DMS 273 treated with DMSO at 0.1 percent for 48 hours (cell line): ENCODE measurements around the gene PTGES3L.
"Not testable (repeated sequence)": the region's sequence is repeated elsewhere in the genome, so short reads cannot be mapped to it uniquely, and the experiment has no call there.

Source experiments
- DNase-seq: peaks from one replicate; lab custom pipeline; 2025; lab: John Stamatoyannopoulos, UW

PTGES3L gene

GRCh38 chr17:42980274-42980765 lies 440 bp upstream of the PTGES3L start, which contains the start of gene RUNDC1:
Gene RUNDC1, plus strand, starts transcription at chr17:42980565. Its CDS starts 12 bp downstream, at chr17:42980577.
- DNase-seq: peak; percentile 38

GRCh38 chr17:42975701-42976100 lies 4.2 kb downstream of the PTGES3L start:
- DNase-seq: not testable (repeated sequence)

- DNase-seq: no peak
These were observed 4.6 kb downstream of the PTGES3L start for GRCh38 chr17:42975265-42975664.

GRCh38 chr17:42973323-42973722 lies 6.6 kb downstream of the PTGES3L start:
- not testable (repeated sequence) for DNase-seq

GRCh38 chr17:42971589-42971988 lies 8.3 kb downstream of the PTGES3L start:
- DNase-seq: no peak

GRCh38 chr17:42969001-42969581 lies 10.8 kb downstream of the PTGES3L start:
- no peak for DNase-seq

- no peak for DNase-seq
These were observed 12.0 kb downstream of the PTGES3L start for GRCh38 chr17:42967925-42968324.

- DNase-seq: peak; percentile 48
These were observed 15.5 kb downstream of the PTGES3L start, which contains the start of gene AARSD1 for GRCh38 chr17:42964161-42964932. Gene AARSD1, minus strand, starts transcription at chr17:42964454. Its CDS starts 14 bp downstream, at chr17:42964440.

GRCh38 chr17:42953669-42954068 lies 26.2 kb downstream of the PTGES3L start:
- DNase-seq: no peak

GRCh38 chr17:42950044-42950783 lies 29.7 kb downstream of the PTGES3L start:
- DNase-seq: no peak

- no peak for DNase-seq
These were observed 33.1 kb downstream of the PTGES3L start for GRCh38 chr17:42946812-42947211.

- no peak for DNase-seq
These were observed 35.7 kb downstream of the PTGES3L start for GRCh38 chr17:42944211-42944610.

- DNase-seq: peak; percentile 21
These were observed 41.9 kb downstream of the PTGES3L start for GRCh38 chr17:42937712-42938596.

GRCh38 chr17:42929497-42929844 lies 50.4 kb downstream of the PTGES3L start:
- DNase-seq: no peak

- DNase-seq: no peak
These were observed 51.0 kb downstream of the PTGES3L start for GRCh38 chr17:42928714-42929496.

- no peak for DNase-seq
These were observed 55.0 kb downstream of the PTGES3L start for GRCh38 chr17:42924891-42925290.

- not testable (repeated sequence) for DNase-seq
These were observed 56.4 kb downstream of the PTGES3L start for GRCh38 chr17:42923472-42923871.

GRCh38 chr17:42922294-42922693 lies 57.6 kb downstream of the PTGES3L start:
- no peak for DNase-seq

- no peak for DNase-seq
These were observed 59.0 kb downstream of the PTGES3L start for GRCh38 chr17:42920922-42921321.

GRCh38 chr17:42920106-42920900 lies 59.6 kb downstream of the PTGES3L start:
- DNase-seq: no peak
